Thymus (tissue), 11 donors: ENCODE measurements around the gene WASHC3. TPM values are rescaled to one million over a fixed set of nuclear protein-coding genes. Genes with fewer than 3 reads are reported as not detected.
"Not testable (repeated sequence)": the region's sequence is repeated elsewhere in the genome, so short reads cannot be mapped to it uniquely, and the experiment has no call there.

Experiments
- DNase-seq, 9 donors: peaks; one replicate each; pipeline ENCODE4 v3.0.0-alpha.2; 2013; ENCODE audit warnings: low spot score in 9 of 9, low read depth in 6 of 9, missing footprints in 1 of 9
- H3K27ac ChIP-seq, 2 donors: one replicate each; pipeline ENCODE4 v1.5.1; 2013; ENCODE audit warnings: control low read depth in 1 of 2, low read depth in 1 of 2, low read length in 1 of 2, mild to moderate bottlenecking in 1 of 2, moderate library complexity in 1 of 2
- H3K27me3 ChIP-seq, 2 donors: one replicate each; pipeline ENCODE4 v1.5.1; 2013; ENCODE audit warnings: low read length in 1 of 2; ENCODE audit not compliant: control insufficient read depth in 2 of 2, insufficient read depth in 1 of 2
- H3K36me3 ChIP-seq, 2 donors: one replicate each; pipeline ENCODE4 v1.5.1; 2013; ENCODE audit warnings: low read length in 1 of 2, mild to moderate bottlenecking in 1 of 2, moderate library complexity in 1 of 2; ENCODE audit not compliant: control insufficient read depth in 2 of 2, insufficient read depth in 2 of 2
- H3K4me1 ChIP-seq, 2 donors: one replicate each; pipeline ENCODE4 v1.5.1; 2013; ENCODE audit warnings: low read length in 2 of 2; ENCODE audit not compliant: control insufficient read depth in 2 of 2, insufficient read depth in 2 of 2
- H3K4me3 ChIP-seq, 2 donors: one replicate each; pipeline ENCODE4 v1.5.1; 2013; ENCODE audit warnings: low read length in 2 of 2, control low read depth in 1 of 2, mild to moderate bottlenecking in 1 of 2
- H3K9me3 ChIP-seq, 2 donors: one replicate each; pipeline ENCODE4 v1.5.1; 2013; ENCODE audit warnings: low read length in 1 of 2, mild to moderate bottlenecking in 1 of 2; ENCODE audit not compliant: control insufficient read depth in 2 of 2, insufficient read depth in 1 of 2
- WGBS: extraction: QIAGEN DNeasy Blood & Tissue Kit; methylation state at CpG from one replicate; pipeline ENCODE4 v1.1.7; 2013; 5-methylcytosine and 5-hydroxymethylcytosine counted together
- polyA plus RNA-seq: library from polyadenylated mRNA; stranded (reverse); fragments of 200-250 nt; gene quantifications from one replicate; pipeline ENCODE4 v1.2.3, GENCODE V29; 2013
- total RNA-seq: library from RNA; stranded (reverse); fragments of 120-200 nt; gene quantifications from one replicate; pipeline ENCODE4 v1.2.4, GENCODE V29; 2013
- donor health status: healthy.

WASHC3 gene
- total and polyA plus RNA-seq, 2 donors: 72.8 to 74.0 TPM

DNA sequence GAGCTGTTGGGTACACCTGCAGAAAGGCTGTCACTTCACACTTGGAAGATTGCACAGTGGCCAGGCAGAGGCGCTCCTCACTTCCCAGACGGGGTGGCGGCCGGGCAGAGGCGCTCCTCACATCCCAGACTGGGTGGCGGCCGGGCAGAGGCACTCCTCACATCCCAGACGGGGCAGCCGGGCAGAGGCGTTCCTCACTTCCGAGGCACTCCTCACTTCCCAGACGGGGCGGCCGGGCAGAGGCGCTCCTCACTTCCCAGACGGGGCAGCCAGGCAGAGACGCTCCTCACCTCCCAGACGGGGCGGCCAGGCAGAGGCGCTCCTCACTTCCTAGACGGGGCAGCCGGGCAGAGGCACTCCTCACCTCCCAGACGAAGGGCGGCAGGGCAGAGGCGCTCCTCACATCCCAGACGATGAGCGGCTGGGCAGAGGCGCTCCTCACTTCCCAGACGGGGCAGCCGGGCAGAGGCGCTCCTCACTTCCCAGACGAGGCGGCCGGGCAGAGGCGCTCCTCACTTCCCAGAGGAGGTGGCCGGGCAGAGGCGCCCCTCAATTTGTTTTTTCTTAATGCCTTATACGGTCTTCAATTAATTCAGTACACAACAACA is 27.5 kb upstream of the WASHC3 start:
- H3K27me3 ChIP-seq, H3K36me3 ChIP-seq, DNase-seq, H3K9me3 ChIP-seq, H3K4me1 ChIP-seq, H3K27ac ChIP-seq, H3K4me3 ChIP-seq: not testable (repeated sequence)
- WGBS: 98% methylated on average over 38 of the region's 38 CpGs

DNA sequence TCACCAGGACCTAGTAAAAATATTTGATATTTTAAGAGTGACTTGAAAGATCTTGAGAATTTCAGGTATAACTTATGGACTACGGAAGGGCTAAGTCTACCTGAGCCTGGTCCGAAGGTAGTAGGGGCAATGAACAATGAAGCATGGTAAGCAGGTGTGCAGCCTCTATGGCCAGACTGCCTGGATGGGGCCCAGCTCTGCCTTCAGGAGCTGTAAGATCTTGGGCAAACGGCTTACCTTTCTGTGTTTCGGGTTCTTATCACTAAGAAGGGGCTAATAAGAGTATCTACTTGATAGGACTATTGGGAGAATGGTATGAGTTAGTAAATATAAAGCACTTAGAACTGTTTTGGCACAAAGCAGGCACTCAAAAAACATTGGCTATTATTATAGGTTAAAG is 19.1 kb upstream of the WASHC3 start:
- no peak overlapping the region for H3K27ac ChIP-seq
- no peaks in the 10 kb centered on the region for H3K27me3 ChIP-seq
- no peaks in the 10 kb centered on the region for H3K9me3 ChIP-seq
- peaks cover 8 to 30% of the 10 kb centered on the region in 2 donors for H3K36me3 ChIP-seq
- over 99% methylated on average over 4 of the region's 4 CpGs for WGBS
- H3K4me3 ChIP-seq: no peak overlapping the region
- H3K4me1 ChIP-seq: no peaks in the 10 kb centered on the region
- no peak for DNase-seq

DNA sequence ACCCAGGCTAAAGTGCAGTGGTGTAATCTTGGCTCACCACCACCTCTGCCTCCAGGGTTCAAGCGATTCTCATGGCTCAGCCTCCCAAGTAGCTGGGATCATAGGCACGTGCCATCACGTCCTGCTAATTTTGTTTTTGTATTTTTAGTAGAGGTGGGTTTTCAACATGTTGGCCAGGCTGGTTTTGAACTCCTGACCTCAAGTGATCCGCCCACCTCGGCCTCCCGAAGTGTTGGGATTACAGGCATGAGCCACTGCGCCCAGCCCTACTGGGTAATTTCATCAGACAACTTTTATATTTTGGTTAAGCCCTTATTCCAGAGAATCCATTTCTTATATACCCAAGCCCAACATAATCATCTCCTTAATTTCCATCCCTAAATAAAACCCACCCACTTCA is 10.3 kb upstream of the WASHC3 start:
- H3K27ac ChIP-seq, DNase-seq, H3K4me1 ChIP-seq, H3K9me3 ChIP-seq, H3K36me3 ChIP-seq, H3K4me3 ChIP-seq, H3K27me3 ChIP-seq: not testable (repeated sequence)
- 98% methylated on average over 7 of the region's 7 CpGs for WGBS

DNA sequence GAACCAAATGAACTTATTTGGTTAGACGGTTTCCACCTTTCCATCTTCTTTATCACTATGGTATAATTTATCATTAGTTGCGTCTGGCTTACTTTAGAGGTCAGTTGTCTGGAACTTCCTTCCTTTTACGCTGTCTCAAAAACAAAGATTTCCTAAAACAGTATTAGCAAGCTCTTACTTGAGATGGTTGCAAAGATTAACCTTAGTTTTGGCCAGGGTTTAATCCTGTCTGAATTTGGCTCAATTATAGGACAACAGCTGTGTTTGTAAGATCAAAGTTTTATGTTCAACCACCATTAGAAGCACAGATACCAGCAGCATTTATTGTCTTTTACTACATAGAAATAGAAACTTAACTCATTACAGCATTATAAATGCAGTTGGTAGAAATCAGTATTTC is 7.9 kb upstream of the WASHC3 start:
- no peak for DNase-seq
- WGBS: 83% methylated on average over 3 of the region's 3 CpGs
- Histone ChIP-seq H3K27me3 (no peaks in the 10 kb centered on the region), H3K4me3 (no peak overlapping the region), H3K4me1 (no peaks in the 10 kb centered on the region), H3K36me3 (no peaks in the 10 kb centered on the region), H3K27ac (no peak overlapping the region), H3K9me3 (no peaks in the 10 kb centered on the region)

DNA sequence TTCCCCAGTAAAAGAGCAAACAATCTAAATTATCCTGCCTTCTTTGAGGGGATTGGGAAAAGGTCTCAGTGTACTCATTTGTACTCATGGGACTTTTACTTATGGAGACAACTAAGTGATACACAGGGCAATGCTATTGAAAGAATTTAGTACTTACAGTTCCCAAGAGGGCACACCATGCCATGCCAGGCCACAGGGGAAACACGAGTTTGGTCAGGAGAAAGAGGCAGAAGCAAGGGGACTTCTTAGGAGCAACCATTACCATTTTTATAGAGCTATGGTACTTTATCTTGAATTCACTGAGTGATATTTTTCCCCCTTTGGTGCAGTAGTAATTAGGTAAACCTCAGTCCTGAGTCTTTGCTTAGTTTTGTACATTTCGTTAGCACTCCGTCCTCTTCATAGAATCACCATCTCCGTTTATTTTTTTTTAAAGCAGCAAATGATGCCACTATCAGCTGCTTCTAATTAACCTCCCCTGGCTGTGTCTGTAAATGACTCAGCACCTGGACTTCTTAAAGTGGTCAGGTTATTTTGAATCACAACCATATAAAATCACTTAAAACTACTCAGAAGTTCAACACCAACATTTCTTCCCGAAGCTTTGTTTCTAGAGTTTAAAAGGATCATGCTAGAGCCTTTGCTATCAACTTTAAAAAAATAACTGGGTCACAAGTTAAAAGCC is 5.9 kb upstream of the WASHC3 start:
- Histone ChIP-seq H3K27me3 (no peaks in the 10 kb centered on the region), H3K27ac (no peak overlapping the region), H3K9me3 (no peaks in the 10 kb centered on the region), H3K4me1 (no peaks in the 10 kb centered on the region), H3K4me3 (no peak overlapping the region), H3K36me3 (no peaks in the 10 kb centered on the region)
- WGBS: 96% methylated on average over 5 of the region's 5 CpGs
- DNase-seq: no peak

DNA sequence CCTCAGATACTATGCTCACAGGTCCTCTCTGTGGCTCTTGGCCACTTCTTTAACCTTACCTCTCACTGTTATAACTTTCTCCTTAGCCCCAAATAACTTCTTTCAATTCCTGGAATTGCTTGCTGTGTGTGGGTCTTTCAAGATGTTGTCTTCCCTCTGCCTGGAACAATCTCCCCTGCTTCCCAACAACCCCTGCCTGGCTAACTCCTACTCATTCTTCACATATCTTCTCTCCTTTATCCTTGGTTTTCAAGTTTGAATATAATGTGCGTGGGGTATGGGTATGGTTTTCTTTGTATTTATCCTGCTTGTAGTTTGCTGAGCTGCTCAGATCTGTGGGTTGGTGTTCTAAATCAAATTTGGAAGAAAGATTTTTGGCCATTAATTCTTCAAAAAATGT is 2.7 kb upstream of the WASHC3 start:
- Histone ChIP-seq H3K4me3 (no peak overlapping the region), H3K27me3 (no peaks in the 10 kb centered on the region), H3K27ac (no peak overlapping the region), H3K4me1 (peaks cover 6% of the 10 kb centered on the region in 2 donors), H3K36me3 (no peaks in the 10 kb centered on the region), H3K9me3 (no peaks in the 10 kb centered on the region)
- 100% methylated on average over 1 of the region's 1 CpG for WGBS
- no peak for DNase-seq

DNA sequence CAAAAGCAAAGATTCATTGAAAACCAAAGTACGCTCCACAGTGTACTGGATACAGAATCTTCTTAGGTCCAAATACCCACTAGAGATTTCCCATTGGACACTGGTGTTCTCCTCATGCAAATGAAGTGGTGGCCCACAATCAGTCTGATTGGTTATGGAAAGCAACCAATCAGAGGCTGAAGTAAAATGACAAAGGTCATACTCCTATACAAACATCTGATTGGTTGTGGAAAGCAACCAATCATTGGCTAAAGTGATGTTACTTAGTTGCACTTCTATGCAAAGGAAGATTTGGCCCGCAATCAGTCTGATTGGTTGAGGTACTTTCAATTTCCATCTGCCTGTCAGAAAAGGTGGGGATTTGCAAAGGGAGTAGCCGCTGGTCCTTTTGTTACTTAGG is 1.3 kb upstream of the WASHC3 start:
- H3K4me3 ChIP-seq: no peak overlapping the region
- no peaks in the 10 kb centered on the region for H3K36me3 ChIP-seq
- WGBS: 97% methylated on average over 3 of the region's 3 CpGs
- H3K9me3 ChIP-seq: no peaks in the 10 kb centered on the region
- H3K4me1 ChIP-seq: peaks cover 7 to 8% of the 10 kb centered on the region in 2 donors
- no peak for DNase-seq
- H3K27me3 ChIP-seq: no peaks in the 10 kb centered on the region
- H3K27ac ChIP-seq: no peak overlapping the region

- Histone ChIP-seq H3K4me3 (no peak overlapping the region), H3K27me3 (no peaks in the 10 kb centered on the region), H3K27ac (no peak overlapping the region), H3K36me3 (no peaks in the 10 kb centered on the region), H3K4me1 (peaks cover 7 to 8% of the 10 kb centered on the region in 2 donors), H3K9me3 (no peaks in the 10 kb centered on the region)
- no peak for DNase-seq
- 90% methylated on average over 11 of the region's 11 CpGs for WGBS
Observed at GRCh38 chr12:102062419-102062806, 622 bp upstream of the WASHC3 start.

GRCh38 chr12:102061096-102061559 is 663 bp downstream of the WASHC3 start:
- Histone ChIP-seq H3K27me3 (no peaks in the 10 kb centered on the region), H3K4me3 (peak overlapping the region; percentile 73 to 78), H3K4me1 (peaks cover 7 to 8% of the 10 kb centered on the region in 2 donors), H3K27ac (peak overlapping the region; percentile 83 to 89), H3K9me3 (no peaks in the 10 kb centered on the region), H3K36me3 (peaks cover 0 to 3% of the 10 kb centered on the region in 2 donors)
- DNase-seq: peak in 7 of 9 donors; percentile 12 to 62 (median 22)
- 11% methylated on average over 9 of the region's 9 CpGs for WGBS
